ENCODE measurements around the gene L3MBTL2. TPM values are rescaled to one million over a fixed set of nuclear protein-coding genes. Genes with fewer than 3 reads are reported as not detected.

Gene L3MBTL2
- total RNA-seq, 1 experiment from 2014 or later = 27.0 TPM

DNA sequence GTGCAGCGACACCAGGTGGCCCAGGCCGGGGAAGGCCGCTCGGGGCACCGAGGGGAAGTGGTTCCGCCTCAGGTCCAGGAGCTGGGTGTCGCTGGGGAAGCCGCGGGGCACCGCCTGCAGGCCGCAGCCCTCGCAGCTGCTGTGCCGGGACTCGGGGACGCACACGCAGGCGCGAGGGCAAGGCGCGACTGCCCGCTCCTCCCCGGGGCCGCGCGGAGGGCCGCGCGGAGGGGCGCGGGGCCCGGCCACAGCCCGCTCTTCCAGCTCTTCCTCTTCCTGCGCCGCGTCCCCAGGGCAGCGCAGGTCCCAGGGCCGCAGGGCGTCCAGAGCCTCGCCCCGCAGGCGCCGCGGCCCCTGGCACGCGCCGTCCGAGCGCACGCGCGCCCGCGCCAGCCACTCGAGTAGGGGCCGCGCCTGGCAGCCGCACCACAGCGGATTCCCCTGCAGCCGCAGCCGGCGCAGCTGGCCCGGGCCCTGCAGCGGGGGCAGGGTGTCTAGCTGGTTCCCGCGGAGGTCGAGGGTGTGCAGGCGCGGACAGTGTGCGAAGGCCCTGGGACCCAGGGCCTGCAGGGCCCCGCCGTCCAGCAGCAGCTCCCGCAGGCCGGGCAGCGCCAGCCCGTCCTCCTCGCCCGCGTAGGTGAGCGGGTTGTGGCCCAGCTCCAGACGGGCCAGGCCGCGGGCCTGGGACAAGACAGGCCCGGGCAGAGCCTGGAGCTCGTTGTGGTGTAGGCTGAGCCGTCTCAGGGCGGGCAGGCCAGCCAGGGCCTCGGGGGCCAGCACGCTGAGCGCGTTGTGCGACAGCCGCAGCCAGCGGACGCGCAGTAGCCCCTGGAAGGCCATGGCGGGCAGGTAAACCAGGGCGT is 32.8 kb downstream of the L3MBTL2 start:
- CTCF ChIA-PET = interaction anchor here (0.6 to 2.0 kb wide), 9 partner anchors 15 to 317 kb away, joined by 3 to 51 read pairs (median 4); partner anchors contain the start of gene ZC3H7B
- TF ChIP-seq, protein P1, sequence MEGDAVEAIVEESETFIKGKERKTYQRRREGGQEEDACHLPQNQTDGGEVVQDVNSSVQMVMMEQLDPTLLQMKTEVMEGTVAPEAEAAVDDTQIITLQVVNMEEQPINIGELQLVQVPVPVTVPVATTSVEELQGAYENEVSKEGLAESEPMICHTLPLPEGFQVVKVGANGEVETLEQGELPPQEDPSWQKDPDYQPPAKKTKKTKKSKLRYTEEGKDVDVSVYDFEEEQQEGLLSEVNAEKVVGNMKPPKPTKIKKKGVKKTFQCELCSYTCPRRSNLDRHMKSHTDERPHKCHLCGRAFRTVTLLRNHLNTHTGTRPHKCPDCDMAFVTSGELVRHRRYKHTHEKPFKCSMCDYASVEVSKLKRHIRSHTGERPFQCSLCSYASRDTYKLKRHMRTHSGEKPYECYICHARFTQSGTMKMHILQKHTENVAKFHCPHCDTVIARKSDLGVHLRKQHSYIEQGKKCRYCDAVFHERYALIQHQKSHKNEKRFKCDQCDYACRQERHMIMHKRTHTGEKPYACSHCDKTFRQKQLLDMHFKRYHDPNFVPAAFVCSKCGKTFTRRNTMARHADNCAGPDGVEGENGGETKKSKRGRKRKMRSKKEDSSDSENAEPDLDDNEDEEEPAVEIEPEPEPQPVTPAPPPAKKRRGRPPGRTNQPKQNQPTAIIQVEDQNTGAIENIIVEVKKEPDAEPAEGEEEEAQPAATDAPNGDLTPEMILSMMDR (IDR thresholded peaks at IDR 0.05; ENCODE audit: unreplicated experiment) = no peak
- Mint-ChIP-seq H3K27me3 (ENCODE audit: unreplicated experiment) (no peaks in the 10 kb centered on the region), H3K9me3 (ENCODE audit: low read depth, unreplicated experiment) (no peaks in the 10 kb centered on the region), H3K36me3 (ENCODE audit: insufficient read depth, unreplicated experiment) (peaks cover 42% of the 10 kb centered on the region), H3K4me1 (ENCODE audit: low read depth, unreplicated experiment) (no peaks in the 10 kb centered on the region), H3K4me3 (ENCODE audit: low read depth, unreplicated experiment) (peak overlapping the region; percentile 70), H3K27ac (ENCODE audit: unreplicated experiment) (no peak overlapping the region)
- intact Hi-C loops (cut with micrococcal nuclease; ENCODE audit: unreplicated experiment) = loop anchor here (5.0 kb wide), 1 partner anchor 316 kb away; no protein-coding TSS in a partner anchor
- DNase-seq = peak; percentile 90
- no TSS peak for BruUV-seq (replicated peaks)

DNA sequence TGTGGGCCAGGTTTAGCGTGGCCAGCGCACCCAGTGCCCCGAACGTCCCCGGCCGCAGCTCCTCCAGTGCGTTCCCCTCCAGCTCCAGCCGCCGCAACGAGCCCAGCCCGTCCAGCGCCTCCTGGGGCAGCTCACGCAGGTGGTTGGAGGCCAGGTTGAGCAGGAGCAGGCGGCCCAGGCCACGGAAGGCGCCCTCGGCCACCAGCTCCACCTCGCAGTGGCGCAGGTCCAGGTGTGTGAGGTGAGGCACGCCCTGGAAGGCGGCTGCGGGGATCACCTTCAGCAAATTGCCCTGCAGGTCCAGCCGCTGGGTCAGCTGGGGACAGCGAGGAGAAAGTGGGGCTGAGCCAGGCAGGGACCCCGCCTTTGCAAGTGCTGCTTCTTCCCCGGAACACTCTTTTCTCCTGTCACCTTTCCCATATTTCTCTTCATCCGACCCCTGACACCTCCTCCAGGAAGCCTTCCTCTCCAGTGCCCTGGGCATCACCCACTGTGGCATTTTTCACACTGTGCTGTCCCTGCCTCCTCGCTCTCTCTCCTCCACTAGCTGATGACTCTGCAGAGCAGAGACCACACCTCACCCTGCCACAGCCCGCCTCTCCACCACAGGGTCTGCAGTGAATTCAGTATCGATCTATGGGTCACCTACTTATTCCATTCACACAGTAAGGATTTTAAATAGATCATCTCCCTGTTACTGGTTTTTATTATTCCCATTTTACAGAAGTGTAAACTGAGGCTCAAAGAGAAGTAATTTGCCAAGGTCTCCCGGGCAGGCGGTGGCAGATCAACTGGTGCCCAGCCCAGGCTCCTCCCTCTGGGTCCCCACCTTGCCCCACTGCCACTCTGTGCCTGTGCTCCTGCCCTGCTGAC is 33.7 kb downstream of the L3MBTL2 start:
- no peaks in the 10 kb centered on the region for H3K4me1 Mint-ChIP-seq (ENCODE audit: low read depth, unreplicated experiment)

GRCh38 chr22:41239443-41240128 is 34.5 kb downstream of the L3MBTL2 start:
- DNase-seq = no peak
- Mint-ChIP-seq H3K27ac (ENCODE audit: unreplicated experiment) (no peak overlapping the region), H3K36me3 (ENCODE audit: insufficient read depth, unreplicated experiment) (peaks cover 58% of the 10 kb centered on the region), H3K27me3 (ENCODE audit: unreplicated experiment) (no peaks in the 10 kb centered on the region), H3K9me3 (ENCODE audit: low read depth, unreplicated experiment) (no peaks in the 10 kb centered on the region), H3K4me1 (ENCODE audit: low read depth, unreplicated experiment) (no peaks in the 10 kb centered on the region), H3K4me3 (ENCODE audit: low read depth, unreplicated experiment) (peak overlapping the region; percentile 3)
- TF ChIP-seq, protein P1 (IDR thresholded peaks at IDR 0.05; ENCODE audit: unreplicated experiment) = no peak
- intact Hi-C loops (cut with micrococcal nuclease; ENCODE audit: unreplicated experiment) = loop anchor here (5.0 kb wide), 1 partner anchor 317 kb away; no protein-coding TSS in a partner anchor
- no TSS peak for BruUV-seq (replicated peaks)
- CTCF ChIA-PET = interaction anchor here (0.8 kb wide), 1 partner anchor 317 kb away, joined by 3 read pairs; no protein-coding TSS in a partner anchor

More for the DNA sequence above, 33.7 kb downstream of the L3MBTL2 start:
- intact Hi-C loops (cut with micrococcal nuclease; ENCODE audit: unreplicated experiment) = loop anchor here (5.0 kb wide), 1 partner anchor 317 kb away; no protein-coding TSS in a partner anchor
- Mint-ChIP-seq H3K9me3 (ENCODE audit: low read depth, unreplicated experiment) (no peaks in the 10 kb centered on the region), H3K36me3 (ENCODE audit: insufficient read depth, unreplicated experiment) (peaks cover 51% of the 10 kb centered on the region), H3K27me3 (ENCODE audit: unreplicated experiment) (no peaks in the 10 kb centered on the region), H3K4me3 (ENCODE audit: low read depth, unreplicated experiment) (peak overlapping the region; percentile 3), H3K27ac (ENCODE audit: unreplicated experiment) (peak overlapping the region; percentile 2)
- BruUV-seq (replicated peaks) = no TSS peak
- CTCF ChIA-PET = interaction anchor here (0.6 to 2.0 kb wide), 4 partner anchors 16 to 316 kb away, joined by 3 to 51 read pairs (median 6); no protein-coding TSS in a partner anchor
- no peak for DNase-seq
- TF ChIP-seq, protein P1 (IDR thresholded peaks at IDR 0.05; ENCODE audit: unreplicated experiment) = no peak
